Right lobe of liver (tissue), 6 donors: ENCODE data around the gene ANKS1B. TPM values are rescaled to one million over a fixed set of nuclear protein-coding genes. Genes with fewer than 3 reads are reported as not detected.

Source experiments
- ATAC-seq, 4 donors: fragments of 200-7000 bp; cut with Tn5 transposase; one replicate each; pipeline ENCODE4 v1.9.1; 2020; ENCODE audit warnings: mild to moderate bottlenecking in 4 of 4, moderate library complexity in 4 of 4
- DNase-seq, 3 donors: peaks; one replicate each; pipeline ENCODE4 v3.0.0-alpha.2; 2020
- H3K27ac ChIP-seq, 3 donors: fragments of 200-600 bp; one replicate each; pipeline ENCODE4 v1.8.0; 2022
- H3K27me3 ChIP-seq, 2 donors: fragments of 200-600 bp; one replicate each; pipeline ENCODE4 v1.8.0; 2022
- H3K36me3 ChIP-seq, 4 donors: fragments of 200-600 bp; sonication (generic) in 1 of 4; one replicate each; pipeline versions ENCODE4 v1.5.1 to v1.8.0; 2017 to 2022; ENCODE audit warnings: control low read depth in 1 of 4
- H3K4me1 ChIP-seq, 4 donors: fragments of 200-600 bp; sonication (generic) in 1 of 4; one replicate each; pipeline versions ENCODE4 v1.5.1 to v1.8.0; 2017 to 2022; ENCODE audit warnings: control low read depth in 1 of 4
- H3K4me3 ChIP-seq, 3 donors: fragments of 200-600 bp; one replicate each; pipeline ENCODE4 v1.8.0; 2022
- H3K9me3 ChIP-seq, 4 donors: fragments of 200-600 bp; sonication (generic) in 1 of 4; one replicate each; pipeline versions ENCODE4 v1.5.1 to v1.8.0; 2017 to 2022; ENCODE audit warnings: control low read depth in 1 of 4
- POLR2A ChIP-seq: fragments of 450-650 bp; IDR thresholded peaks from one replicate; pipeline ENCODE4 v1.6.1; 2017; ENCODE audit warnings: antibody characterized with exemption, mild to moderate bottlenecking
- WGBS: methylation state at CpG from one replicate; pipeline ENCODE4 v1.1.6; 2018; ENCODE audit warnings: low coverage, low lambda C conversion rate; ENCODE audit not compliant: insufficient coverage; ENCODE audit errors: missing lambda C conversion rate; 5-methylcytosine and 5-hydroxymethylcytosine counted together
- intact Hi-C, 2 donors: fragments of 100-400 bp; cut with DNase I; formaldehyde crosslinking; loops; one replicate each; pipeline versions ENCODE4 v1.11.2 to v1.14.1; 2022
- total RNA-seq, 6 experiments: library from RNA; depleted of rRNA in 2 of 6; stranded (reverse); fragments of >200 nt in 2 of 6; fragmentation: NEBNext Ultra II Directional in 3 of 6; extraction: Animal tissue kit (Norgen Biotek cat#: 25700) in 3 of 6; gene quantifications; one replicate each; pipeline versions ENCODE4 v1.1.0 to v1.2.4, GENCODE V29; 2016 to 2023
- TF ChIP-seq, protein P1 (sequence below), 4 donors: fragments of 200-600 bp in 3 of 4; fragments of 450-650 bp in 1 of 4; IDR thresholded peaks; one replicate each; pipeline versions ENCODE4 v1.5.1 to v1.8.0; 2016 to 2022; ENCODE audit warnings: antibody characterized with exemption in 4 of 4, mild to moderate bottlenecking in 2 of 4
- donor health status: DM: no; HTN: yes; CAD: no.
- donor health status: DM: no; HTN: no; CAD: no.
- donor health status: DM: no; HTN: no; CAD: no.
- donor health status: DM: no; HTN: yes; CAD: no.
- donor health status: DM: no; HTN: yes; CAD: no.

Gene ANKS1B
- total RNA-seq, 6 experiments from 2014 or later = 0.17 to 1.9 (median 0.44) TPM; not detected in 1

- Histone ChIP-seq H3K27me3 (no peaks in the 10 kb centered on the region), H3K4me3 (no peak overlapping the region), H3K27ac (no peak overlapping the region), H3K4me1 (no peaks in the 10 kb centered on the region), H3K36me3 (no peaks in the 10 kb centered on the region), H3K9me3 (no peaks in the 10 kb centered on the region)
- TF ChIP-seq POLR2A = no peak
- TF ChIP-seq, protein P1, sequence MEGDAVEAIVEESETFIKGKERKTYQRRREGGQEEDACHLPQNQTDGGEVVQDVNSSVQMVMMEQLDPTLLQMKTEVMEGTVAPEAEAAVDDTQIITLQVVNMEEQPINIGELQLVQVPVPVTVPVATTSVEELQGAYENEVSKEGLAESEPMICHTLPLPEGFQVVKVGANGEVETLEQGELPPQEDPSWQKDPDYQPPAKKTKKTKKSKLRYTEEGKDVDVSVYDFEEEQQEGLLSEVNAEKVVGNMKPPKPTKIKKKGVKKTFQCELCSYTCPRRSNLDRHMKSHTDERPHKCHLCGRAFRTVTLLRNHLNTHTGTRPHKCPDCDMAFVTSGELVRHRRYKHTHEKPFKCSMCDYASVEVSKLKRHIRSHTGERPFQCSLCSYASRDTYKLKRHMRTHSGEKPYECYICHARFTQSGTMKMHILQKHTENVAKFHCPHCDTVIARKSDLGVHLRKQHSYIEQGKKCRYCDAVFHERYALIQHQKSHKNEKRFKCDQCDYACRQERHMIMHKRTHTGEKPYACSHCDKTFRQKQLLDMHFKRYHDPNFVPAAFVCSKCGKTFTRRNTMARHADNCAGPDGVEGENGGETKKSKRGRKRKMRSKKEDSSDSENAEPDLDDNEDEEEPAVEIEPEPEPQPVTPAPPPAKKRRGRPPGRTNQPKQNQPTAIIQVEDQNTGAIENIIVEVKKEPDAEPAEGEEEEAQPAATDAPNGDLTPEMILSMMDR (IDR thresholded peaks at IDR 0.05) = no peak
- no peak for ATAC-seq
- WGBS = 77% methylated on average over 13 of the region's 15 CpGs
- no peak for DNase-seq
- intact Hi-C loops = no loop called here
These were observed 904.9 kb downstream of the ANKS1B start for GRCh38 chr12:99079811-99080210.

DNA sequence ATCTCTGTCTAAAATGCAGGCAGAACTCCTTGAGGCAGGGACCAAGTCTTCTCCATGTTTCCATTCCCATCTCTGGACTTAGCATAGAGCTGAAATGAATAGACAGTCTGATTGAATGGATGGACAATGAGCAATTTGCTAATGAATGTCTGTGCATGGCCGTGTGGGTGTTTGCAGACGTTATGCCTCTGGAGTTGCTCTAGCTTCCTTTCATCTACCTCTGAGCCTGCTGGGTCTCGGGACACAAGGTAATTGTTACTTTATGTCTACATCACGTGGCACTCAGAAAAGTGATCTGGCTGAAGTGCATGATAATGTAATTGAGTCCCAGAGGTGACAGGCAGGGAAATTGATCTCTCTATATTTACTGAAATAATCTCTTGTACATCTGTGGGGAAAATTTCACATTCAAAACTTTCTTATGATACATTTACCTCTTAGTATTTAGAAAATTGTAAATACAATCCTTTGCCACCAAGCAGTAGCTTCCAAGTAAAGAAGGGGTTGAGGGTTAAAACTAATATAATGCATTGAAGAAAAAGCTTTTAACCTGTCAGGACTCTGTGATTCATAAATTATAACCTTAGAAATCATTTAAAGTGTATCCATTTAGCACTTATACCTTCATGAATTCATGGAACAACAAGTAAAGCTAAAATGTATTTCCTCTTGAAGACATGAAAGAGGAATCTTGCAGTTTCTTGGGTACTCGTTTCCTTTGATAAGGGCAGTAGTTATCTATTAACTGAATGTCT, 915.6 kb downstream of the ANKS1B start:
- DNase-seq (no peak), ATAC-seq (no peak)
- TF ChIP-seq POLR2A = no peak
- TF ChIP-seq, protein P1 (IDR thresholded peaks at IDR 0.05) = no peak
- Histone ChIP-seq H3K4me3 (no peak overlapping the region), H3K4me1 (no peaks in the 10 kb centered on the region), H3K27me3 (no peaks in the 10 kb centered on the region), H3K9me3 (no peaks in the 10 kb centered on the region), H3K27ac (no peak overlapping the region), H3K36me3 (no peaks in the 10 kb centered on the region)
- intact Hi-C loops = no loop called here
- 22% methylated on average over 4 of the region's 5 CpGs for WGBS

DNA sequence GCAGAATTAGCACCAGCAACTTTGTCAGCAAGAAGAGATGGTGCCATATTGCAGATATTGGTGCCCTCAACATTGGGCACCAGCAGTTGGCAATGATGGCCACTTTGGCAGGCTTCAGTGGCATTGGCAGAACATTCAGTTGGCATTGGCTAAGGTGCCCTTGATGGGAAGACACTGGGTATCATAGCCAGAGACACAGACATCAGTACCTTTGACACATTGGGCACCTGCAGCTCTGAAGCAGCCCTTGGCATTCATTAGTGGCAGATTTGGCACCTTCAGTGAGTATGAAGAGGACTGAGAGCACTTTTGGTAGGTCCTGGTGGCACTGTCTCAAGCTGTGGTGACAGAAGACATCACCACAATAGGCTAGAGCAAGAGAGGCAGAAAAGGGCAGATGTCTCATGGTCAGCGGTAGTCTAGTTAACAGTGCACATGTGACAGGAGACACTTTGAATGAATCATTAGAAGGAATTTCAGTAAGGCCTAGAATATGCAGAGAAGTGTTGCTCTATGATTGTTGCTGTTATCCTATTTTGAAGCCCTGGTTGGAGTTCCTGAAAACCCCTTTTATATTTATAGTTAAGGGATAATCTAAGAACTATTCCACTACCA, 917.5 kb downstream of the ANKS1B start:
- Histone ChIP-seq H3K4me1 (no peaks in the 10 kb centered on the region), H3K9me3 (no peaks in the 10 kb centered on the region), H3K27ac (no peak overlapping the region), H3K36me3 (no peaks in the 10 kb centered on the region), H3K27me3 (no peaks in the 10 kb centered on the region), H3K4me3 (no peak overlapping the region)
- no peak for TF ChIP-seq POLR2A
- TF ChIP-seq, protein P1 (IDR thresholded peaks at IDR 0.05) = no peak
- 88% methylated on average over 1 of the region's 1 CpG for WGBS
- DNase-seq = peak in 1 of 3 donors; percentile 56
- intact Hi-C loops = no loop called here
- no peak for ATAC-seq

DNA sequence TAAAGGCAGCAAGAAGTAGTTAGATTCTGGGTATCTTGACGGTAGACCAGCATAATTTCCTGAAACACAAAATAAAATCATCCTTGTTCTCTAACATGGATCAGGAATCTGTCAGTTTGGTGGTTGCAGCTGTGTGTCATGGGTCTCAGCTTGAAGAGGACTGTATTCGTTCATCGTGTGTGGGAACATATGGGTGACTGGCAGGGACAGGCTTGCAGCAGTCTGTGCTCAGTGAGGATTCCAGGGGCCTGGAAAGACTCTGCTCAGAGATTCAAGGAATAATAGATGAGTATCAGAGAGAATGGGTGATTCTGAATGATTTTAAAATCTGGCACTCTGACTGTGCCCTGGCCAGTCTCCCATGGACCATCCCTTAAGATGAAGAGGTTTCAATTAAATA, 918.0 kb downstream of the ANKS1B start:
- TF ChIP-seq POLR2A = no peak
- TF ChIP-seq, protein P1 (IDR thresholded peaks at IDR 0.05) = no peak
- intact Hi-C loops = no loop called here
- no peaks in the 10 kb centered on the region for H3K27me3 ChIP-seq
- H3K27ac ChIP-seq = no peak overlapping the region
- H3K36me3 ChIP-seq = no peaks in the 10 kb centered on the region
- 79% methylated on average over 3 of the region's 3 CpGs for WGBS
- DNase-seq (no peak), ATAC-seq (no peak)
- no peaks in the 10 kb centered on the region for H3K4me1 ChIP-seq
- no peaks in the 10 kb centered on the region for H3K9me3 ChIP-seq
- no peak overlapping the region for H3K4me3 ChIP-seq
